HepG2 (cell line): Measurements from ENCODE around the gene NFS1. TPM values are rescaled to one million over a fixed set of nuclear protein-coding genes. Genes with fewer than 3 reads are reported as not detected.
A peak's percentile ranks its signal among the peaks of the same experiment; 100 is the strongest.

Experiments
- CHD4 ChIP-seq: fragments of 200-600 bp; sonication (generic); IDR thresholded peaks from 2 replicates; pipeline ENCODE4 v1.7.0; 2017; ENCODE audit warnings: mild to moderate bottlenecking, low read length, borderline replicate concordance
- FOXK1 ChIP-seq: sonication (generic); formaldehyde crosslinking; IDR thresholded peaks from 2 replicates; pipeline ENCODE4 v1.4.0; 2020; ENCODE audit warnings: low read depth, missing genetic modification reagents, borderline replicate concordance
- HES4 ChIP-seq: sonication (generic); formaldehyde crosslinking; IDR thresholded peaks from 2 replicates; pipeline ENCODE4 v1.9.0; 2021; ENCODE audit warnings: mild to moderate bottlenecking, missing genetic modification reagents, borderline replicate concordance
- KAT8 ChIP-seq: IDR thresholded peaks from 2 replicates; pipeline ENCODE4 v1.6.1; 2016; ENCODE audit warnings: missing genetic modification reagents, missing compliant biosample characterization
- NFIC ChIP-seq: IDR thresholded peaks from 2 replicates; pipeline ENCODE4 v1.6.1; 2012; ENCODE audit warnings: mild to moderate bottlenecking, low read length, inconsistent platforms
- NR2C2 ChIP-seq: sonication (generic); formaldehyde crosslinking; IDR thresholded peaks from 2 replicates; pipeline ENCODE4 v1.4.0; 2020; ENCODE audit warnings: missing genetic modification reagents, mild to moderate bottlenecking, moderate library complexity, borderline replicate concordance
- PHF20 ChIP-seq: sonication (generic); formaldehyde crosslinking; IDR thresholded peaks from 2 replicates; pipeline ENCODE4 v1.5.0; 2020; ENCODE audit warnings: mild to moderate bottlenecking, missing genetic modification reagents
- SNAPC2 ChIP-seq: sonication (generic); formaldehyde crosslinking; IDR thresholded peaks from 2 replicates; pipeline ENCODE4 v1.8.1; 2022; ENCODE audit warnings: mild to moderate bottlenecking, missing genetic modification reagents
- SYNCRIP ChIP-seq: fragments of 200-400 bp; formaldehyde crosslinking; IDR thresholded peaks from 2 replicates; pipeline ENCODE4 v1.6.1; 2018; ENCODE audit warnings: mild to moderate bottlenecking, low read depth, low read length; ENCODE audit not compliant: insufficient read depth
- ZC3H4 ChIP-seq: sonication (generic); formaldehyde crosslinking; IDR thresholded peaks from 2 replicates; pipeline ENCODE4 v1.4.0; 2020; ENCODE audit warnings: missing genetic modification reagents, borderline replicate concordance
- ZFP41 ChIP-seq: sonication (generic); formaldehyde crosslinking; IDR thresholded peaks from 2 replicates; pipeline ENCODE4 v1.4.0; 2020; ENCODE audit warnings: mild to moderate bottlenecking, missing genetic modification reagents, borderline replicate concordance
- ZNF33B ChIP-seq: sonication (generic); formaldehyde crosslinking; IDR thresholded peaks from 2 replicates; pipeline ENCODE4 v1.5.1; 2020; ENCODE audit warnings: mild to moderate bottlenecking, missing genetic modification reagents
- ZNF354B ChIP-seq: sonication (generic); formaldehyde crosslinking; IDR thresholded peaks from 2 replicates; pipeline ENCODE4 v1.8.0; 2022; ENCODE audit warnings: mild to moderate bottlenecking, missing genetic modification reagents
- ZNF432 ChIP-seq: sonication (generic); formaldehyde crosslinking; IDR thresholded peaks from 2 replicates; pipeline ENCODE4 v1.5.0; 2020; ENCODE audit warnings: missing genetic modification reagents, mild to moderate bottlenecking, borderline replicate concordance
- ZNF484 ChIP-seq: sonication (generic); formaldehyde crosslinking; IDR thresholded peaks from 2 replicates; pipeline ENCODE4 v1.5.1; 2020; ENCODE audit warnings: mild to moderate bottlenecking, low read depth, missing genetic modification reagents, borderline replicate concordance
- ZNF567 ChIP-seq: sonication (generic); formaldehyde crosslinking; IDR thresholded peaks from 2 replicates; pipeline ENCODE4 v1.8.1; 2023; ENCODE audit warnings: mild to moderate bottlenecking, missing genetic modification reagents, borderline replicate concordance
- ZNF660 ChIP-seq: sonication (generic); formaldehyde crosslinking; IDR thresholded peaks from 2 replicates; pipeline ENCODE4 v1.5.1; 2020; ENCODE audit warnings: mild to moderate bottlenecking, low read depth, missing genetic modification reagents, borderline replicate concordance
- ZNF777 ChIP-seq: sonication (generic); formaldehyde crosslinking; IDR thresholded peaks from 2 replicates; pipeline ENCODE4 v1.4.0; 2020; ENCODE audit warnings: missing genetic modification reagents
- ZSCAN30 ChIP-seq: sonication (generic); formaldehyde crosslinking; IDR thresholded peaks from 2 replicates; pipeline ENCODE4 v1.5.0; 2020; ENCODE audit warnings: mild to moderate bottlenecking, missing genetic modification reagents
- polyA plus RNA-seq, 8 experiments: library from polyadenylated mRNA; depleted of rRNA in 3 of 8; stranded (reverse) in 7 of 8; unstranded in 1 of 8; fragments of >200 nt; fragmentation: Illumina TruSeq in 4 of 8; extraction: Trizol in 4 of 8; gene quantifications; 2 replicates each; pipeline versions ENCODE4 v1.2.1 to v1.2.3, GENCODE V29; 2011 to 2016; ENCODE audit warnings: low read depth in 4 of 8, missing spikeins in 1 of 8, mixed read lengths in 1 of 8; ENCODE audit not compliant: insufficient read depth in 1 of 8
- total RNA-seq, 5 experiments: library from RNA; depleted of rRNA; stranded (reverse); fragments of >200 nt; fragmentation: Illumina TruSeq; extraction: Trizol; gene quantifications; 2 replicates each; pipeline ENCODE4 v1.2.3, GENCODE V29; 2016; ENCODE audit warnings: low read depth in 1 of 5
- TF ChIP-seq, protein P1 (sequence below): sonication (generic); formaldehyde crosslinking; IDR thresholded peaks from 2 replicates; pipeline ENCODE4 v1.4.0; 2020; ENCODE audit warnings: missing genetic modification reagents, mild to moderate bottlenecking, borderline replicate concordance
- TF ChIP-seq, protein P2 (sequence below): IDR thresholded peaks from 2 replicates; pipeline ENCODE4 v1.6.1; 2016; ENCODE audit warnings: low read depth, borderline replicate concordance
- TF ChIP-seq, protein P3 (sequence below): sonication (generic); formaldehyde crosslinking; IDR thresholded peaks from 2 replicates; pipeline ENCODE4; 2020; ENCODE audit warnings: missing genetic modification reagents, mild to moderate bottlenecking, borderline replicate concordance

Gene NFS1
- total and polyA plus RNA-seq, 2 of the 13 experiments (the other 11 are each of a cell fraction or from before 2014, with no cell fraction given): 65.9 to 88.1 TPM

DNA sequence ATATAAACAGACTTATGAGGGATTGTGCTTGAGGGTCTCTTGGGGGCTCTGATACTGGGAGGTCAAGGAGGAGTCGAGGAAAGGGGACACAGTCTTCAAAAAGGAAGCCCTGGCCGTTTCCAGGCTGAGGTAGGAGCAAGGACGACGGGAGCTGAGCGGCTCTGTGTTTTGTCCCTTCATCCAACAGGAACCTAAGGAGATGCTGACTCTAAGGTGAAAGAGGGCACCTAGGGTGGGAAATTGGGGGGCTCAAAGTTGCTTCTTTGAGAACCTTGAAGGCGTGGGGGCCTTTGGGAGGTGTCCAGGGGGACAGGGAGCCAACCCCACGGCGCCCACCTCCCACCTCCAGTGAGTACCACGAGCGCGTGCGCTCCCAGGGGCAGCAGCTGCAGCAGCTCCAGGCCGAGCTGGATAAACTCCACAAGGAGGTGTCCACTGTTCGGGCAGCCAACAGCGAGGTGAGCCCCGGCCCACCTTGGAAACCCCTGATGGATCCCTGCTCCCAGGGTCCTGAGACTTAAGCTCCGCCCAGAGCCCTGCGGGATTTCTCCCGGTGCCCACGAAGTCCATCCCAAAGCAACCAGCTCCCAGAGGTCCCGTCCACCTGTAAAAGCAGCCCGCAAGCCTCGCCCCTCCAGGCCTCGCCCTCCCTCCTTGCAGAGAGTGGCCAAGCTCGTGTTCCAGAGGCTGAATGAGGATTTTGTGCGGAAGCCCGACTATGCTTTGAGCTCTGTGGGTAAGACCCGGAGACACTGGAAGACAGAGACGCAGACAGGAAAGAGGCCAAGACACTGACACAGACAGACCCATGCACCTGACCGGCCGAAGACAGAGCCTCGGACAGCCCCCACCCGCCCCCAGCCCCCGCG lies 80.7 kb downstream of the NFS1 start (continued):
- TF ChIP-seq ZNF777 (CRISPR knock-in tag): 0 out of 2 replicates have a peak, but pooled peaks have one; percentile 10
- TF ChIP-seq KAT8 (CRISPR knock-in tag): no peak
- 0 out of 2 replicates have a peak, but pooled peaks have one; percentile 11 for TF ChIP-seq PHF20
- TF ChIP-seq SYNCRIP: no peak
- TF ChIP-seq ZNF660: 0 out of 2 replicates have a peak, but pooled peaks have one; percentile 66
- peak; percentile 50; the same call in 1 of the 2 replicates for TF ChIP-seq HES4 (CRISPR knock-in tag)
- no peak for TF ChIP-seq ZC3H4 (CRISPR knock-in tag)
- TF ChIP-seq, protein P1, sequence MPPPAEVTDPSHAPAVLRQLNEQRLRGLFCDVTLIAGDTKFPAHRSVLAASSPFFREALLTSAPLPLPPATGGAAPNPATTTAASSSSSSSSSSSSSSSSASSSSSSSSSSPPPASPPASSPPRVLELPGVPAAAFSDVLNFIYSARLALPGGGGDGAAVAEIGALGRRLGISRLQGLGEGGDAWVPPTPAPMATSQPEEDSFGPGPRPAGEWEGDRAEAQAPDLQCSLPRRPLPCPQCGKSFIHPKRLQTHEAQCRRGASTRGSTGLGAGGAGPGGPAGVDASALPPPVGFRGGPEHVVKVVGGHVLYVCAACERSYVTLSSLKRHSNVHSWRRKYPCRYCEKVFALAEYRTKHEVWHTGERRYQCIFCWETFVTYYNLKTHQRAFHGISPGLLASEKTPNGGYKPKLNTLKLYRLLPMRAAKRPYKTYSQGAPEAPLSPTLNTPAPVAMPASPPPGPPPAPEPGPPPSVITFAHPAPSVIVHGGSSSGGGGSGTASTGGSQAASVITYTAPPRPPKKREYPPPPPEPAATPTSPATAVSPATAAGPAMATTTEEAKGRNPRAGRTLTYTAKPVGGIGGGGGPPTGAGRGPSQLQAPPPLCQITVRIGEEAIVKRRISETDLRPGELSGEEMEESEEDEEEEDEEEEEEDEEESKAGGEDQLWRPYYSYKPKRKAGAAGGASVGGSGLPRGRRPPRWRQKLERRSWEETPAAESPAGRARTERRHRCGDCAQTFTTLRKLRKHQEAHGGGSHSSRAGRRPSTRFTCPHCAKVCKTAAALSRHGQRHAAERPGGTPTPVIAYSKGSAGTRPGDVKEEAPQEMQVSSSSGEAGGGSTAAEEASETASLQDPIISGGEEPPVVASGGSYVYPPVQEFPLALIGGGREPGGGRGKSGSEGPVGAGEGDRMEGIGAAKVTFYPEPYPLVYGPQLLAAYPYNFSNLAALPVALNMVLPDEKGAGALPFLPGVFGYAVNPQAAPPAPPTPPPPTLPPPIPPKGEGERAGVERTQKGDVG: no peak
- TF ChIP-seq ZNF432 (CRISPR knock-in tag): no peak
- no peak for TF ChIP-seq CHD4
- no peak for TF ChIP-seq FOXK1 (CRISPR knock-in tag)
- 0 out of 2 replicates have a peak, but pooled peaks have one; percentile 31 for TF ChIP-seq ZNF484 (CRISPR knock-in tag)
- TF ChIP-seq, protein P2, sequence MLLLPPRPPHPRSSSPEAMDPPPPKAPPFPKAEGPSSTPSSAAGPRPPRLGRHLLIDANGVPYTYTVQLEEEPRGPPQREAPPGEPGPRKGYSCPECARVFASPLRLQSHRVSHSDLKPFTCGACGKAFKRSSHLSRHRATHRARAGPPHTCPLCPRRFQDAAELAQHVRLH (CRISPR knock-in tag): 0 out of 2 replicates have a peak, but pooled peaks have one; percentile 23
- 0 out of 2 replicates have a peak, but pooled peaks have one; percentile 68 for TF ChIP-seq ZNF567
- TF ChIP-seq ZNF33B (CRISPR knock-in tag): no peak
- peak; percentile 34; the same call in 1 of the 2 replicates for TF ChIP-seq NR2C2 (CRISPR knock-in tag)
- peak; percentile 95; the same call in 1 of the 2 replicates for TF ChIP-seq ZSCAN30 (CRISPR knock-in tag)
- TF ChIP-seq SNAPC2 (CRISPR knock-in tag): 0 out of 2 replicates have a peak, but pooled peaks have one; percentile 40
- peak; percentile 66; the same call in 1 of the 2 replicates for TF ChIP-seq ZFP41
- 0 out of 2 replicates have a peak, but pooled peaks have one; percentile 39 for TF ChIP-seq ZNF354B (CRISPR knock-in tag)
- TF ChIP-seq NFIC: no peak
- TF ChIP-seq, protein P3, sequence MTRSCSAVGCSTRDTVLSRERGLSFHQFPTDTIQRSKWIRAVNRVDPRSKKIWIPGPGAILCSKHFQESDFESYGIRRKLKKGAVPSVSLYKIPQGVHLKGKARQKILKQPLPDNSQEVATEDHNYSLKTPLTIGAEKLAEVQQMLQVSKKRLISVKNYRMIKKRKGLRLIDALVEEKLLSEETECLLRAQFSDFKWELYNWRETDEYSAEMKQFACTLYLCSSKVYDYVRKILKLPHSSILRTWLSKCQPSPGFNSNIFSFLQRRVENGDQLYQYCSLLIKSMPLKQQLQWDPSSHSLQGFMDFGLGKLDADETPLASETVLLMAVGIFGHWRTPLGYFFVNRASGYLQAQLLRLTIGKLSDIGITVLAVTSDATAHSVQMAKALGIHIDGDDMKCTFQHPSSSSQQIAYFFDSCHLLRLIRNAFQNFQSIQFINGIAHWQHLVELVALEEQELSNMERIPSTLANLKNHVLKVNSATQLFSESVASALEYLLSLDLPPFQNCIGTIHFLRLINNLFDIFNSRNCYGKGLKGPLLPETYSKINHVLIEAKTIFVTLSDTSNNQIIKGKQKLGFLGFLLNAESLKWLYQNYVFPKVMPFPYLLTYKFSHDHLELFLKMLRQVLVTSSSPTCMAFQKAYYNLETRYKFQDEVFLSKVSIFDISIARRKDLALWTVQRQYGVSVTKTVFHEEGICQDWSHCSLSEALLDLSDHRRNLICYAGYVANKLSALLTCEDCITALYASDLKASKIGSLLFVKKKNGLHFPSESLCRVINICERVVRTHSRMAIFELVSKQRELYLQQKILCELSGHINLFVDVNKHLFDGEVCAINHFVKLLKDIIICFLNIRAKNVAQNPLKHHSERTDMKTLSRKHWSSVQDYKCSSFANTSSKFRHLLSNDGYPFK: no peak
